ENCODE data around the gene OR8B12.

Gene OR8B12

DNA sequence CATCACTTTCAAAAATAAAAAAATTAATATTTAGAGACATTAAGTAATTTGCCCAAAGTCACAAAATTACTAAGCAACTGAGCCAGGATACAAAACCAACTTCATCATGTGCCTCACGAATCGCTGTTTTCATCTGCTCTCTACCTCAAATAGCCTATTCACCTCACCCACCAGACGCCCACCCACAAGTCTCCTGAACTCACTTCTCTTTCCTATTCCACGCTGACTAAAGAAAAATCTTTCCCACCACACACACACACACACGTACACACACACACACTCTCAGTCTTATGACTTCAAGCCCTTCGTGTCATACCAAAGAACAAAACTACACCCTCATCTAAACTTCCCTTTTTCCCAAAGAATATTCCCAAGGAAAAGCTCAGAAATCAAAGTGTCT, 2.2 kb downstream of the OR8B12 start:
- DNase-seq, result no peak
- no peak overlapping the region for H2BK12ac ChIP-seq (ENCODE audit: low read length)

DNA sequence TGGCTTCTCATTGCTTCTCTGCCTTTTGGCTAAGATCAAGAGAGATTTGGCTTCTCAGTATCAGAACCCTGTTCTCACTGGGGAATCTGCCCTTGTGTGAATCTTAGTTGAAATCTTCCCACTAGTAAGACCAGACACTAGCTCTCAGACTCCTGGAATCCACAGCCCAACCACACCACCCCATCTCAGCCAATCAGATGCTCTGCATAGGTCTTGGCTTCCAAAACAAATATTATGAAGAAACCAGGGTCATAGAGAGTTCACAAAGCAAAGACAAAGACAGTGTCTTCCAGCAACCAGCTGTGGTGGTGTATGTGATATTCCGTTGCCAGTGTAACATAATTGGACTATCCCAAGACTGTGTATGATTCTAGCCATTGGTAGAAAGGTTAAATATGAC, 5.4 kb downstream of the OR8B12 start:
- no peak overlapping the region for H3K4ac ChIP-seq (ENCODE audit: low read depth, low read length)
- no CpG with 5 or more reads among the region's 1 CpG for WGBS (ENCODE audit: extremely low coverage, insufficient coverage, insufficient read length)

More for the DNA sequence above, 2.2 kb downstream of the OR8B12 start:
- no peaks in the 10 kb centered on the region for H3K79me2 ChIP-seq (ENCODE audit: control insufficient read depth, insufficient read depth, low read length, poor library complexity)
- no peak overlapping the region for H2AFZ ChIP-seq (ENCODE audit: insufficient read depth, low read length, poor library complexity)
- H2BK5ac ChIP-seq (ENCODE audit: low read depth, low read length, poor library complexity), result no peak overlapping the region
- H3K4me3 ChIP-seq (ENCODE audit: low read depth, low read length), result no peak overlapping the region
- H3K4me2 ChIP-seq (ENCODE audit: low read length), result no peak overlapping the region
- no peak overlapping the region for H4K12ac ChIP-seq (ENCODE audit: low read depth, low read length)
- H3K4ac ChIP-seq (ENCODE audit: low read depth, low read length), result no peak overlapping the region
- no peak overlapping the region for H3K14ac ChIP-seq (ENCODE audit: low read length)
- no peak overlapping the region for H3K9ac ChIP-seq (ENCODE audit: low read length)
- H3K36me3 ChIP-seq (ENCODE audit: control insufficient read depth in 1 of 2, insufficient read depth in 2 of 2, low read length in 2 of 2), result no peaks in the 10 kb centered on the region
- H2BK120ac ChIP-seq (ENCODE audit: insufficient read depth, low read length, poor library complexity), result no peak overlapping the region
- no peaks in the 10 kb centered on the region for H3K27me3 ChIP-seq (ENCODE audit: insufficient read depth, low read length)
- peaks cover 0 to 2% of the 10 kb centered on the region in 2 experiments for H3K4me1 ChIP-seq (ENCODE audit: control insufficient read depth in 1 of 2, insufficient read depth in 2 of 2, low read length in 2 of 2)
- no peak overlapping the region for H3K23ac ChIP-seq (ENCODE audit: low read length)
- H3K27ac ChIP-seq (ENCODE audit: low read depth, low read length), result no peak overlapping the region
- H4K8ac ChIP-seq (ENCODE audit: low read depth, low read length), result no peak overlapping the region
- WGBS (ENCODE audit: extremely low coverage, insufficient coverage, insufficient read length), result 100% methylated on average over 1 of the region's 6 CpGs
- no peaks in the 10 kb centered on the region for H3K9me3 ChIP-seq (ENCODE audit: insufficient read depth, low read depth, low read length)
- no peak overlapping the region for H2AK5ac ChIP-seq (ENCODE audit: low read length)
- no peaks in the 10 kb centered on the region for H3K79me1 ChIP-seq (ENCODE audit: low read length)
- no peak overlapping the region for H4K91ac ChIP-seq (ENCODE audit: low read depth, low read length)
- H3K18ac ChIP-seq (ENCODE audit: low read length), result no peak overlapping the region

DNA sequence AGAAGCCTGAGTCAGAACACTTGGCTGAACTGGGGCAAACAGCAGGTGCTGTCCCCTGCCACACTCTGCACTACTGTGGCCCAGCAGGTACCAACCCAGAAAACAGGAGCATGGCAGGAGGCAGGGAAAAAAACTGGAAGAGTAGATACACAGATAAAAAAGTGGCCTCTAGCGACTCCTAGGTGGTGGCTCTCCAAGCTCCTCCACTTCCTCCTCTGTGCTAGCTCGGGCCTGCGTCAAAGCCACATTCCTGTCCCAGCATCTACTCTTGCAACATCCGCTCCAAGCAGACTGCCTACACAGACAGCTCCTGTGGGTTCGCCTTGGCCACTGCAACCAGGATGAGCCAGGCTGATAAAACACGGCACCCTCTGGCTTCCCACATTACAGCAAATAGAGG, 6.9 kb downstream of the OR8B12 start:
- no peaks in the 10 kb centered on the region for H3K79me1 ChIP-seq (ENCODE audit: low read length)
- H3K18ac ChIP-seq (ENCODE audit: low read length), result no peak overlapping the region
- H4K8ac ChIP-seq (ENCODE audit: low read depth, low read length), result no peak overlapping the region
- no peak overlapping the region for H3K27ac ChIP-seq (ENCODE audit: low read depth, low read length)
- no peak overlapping the region for H2BK5ac ChIP-seq (ENCODE audit: low read depth, low read length, poor library complexity)
- no peak overlapping the region for H3K23ac ChIP-seq (ENCODE audit: low read length)
- H3K9ac ChIP-seq (ENCODE audit: low read length), result no peak overlapping the region
- no peaks in the 10 kb centered on the region for H3K36me3 ChIP-seq (ENCODE audit: control insufficient read depth in 1 of 2, insufficient read depth in 2 of 2, low read length in 2 of 2)
- no peaks in the 10 kb centered on the region for H3K79me2 ChIP-seq (ENCODE audit: control insufficient read depth, insufficient read depth, low read length, poor library complexity)
- no peak overlapping the region for H3K4ac ChIP-seq (ENCODE audit: low read depth, low read length)
- peak overlapping the region; percentile 1 for H2AFZ ChIP-seq (ENCODE audit: insufficient read depth, low read length, poor library complexity)
- H3K4me3 ChIP-seq (ENCODE audit: low read depth, low read length), result no peak overlapping the region
- H4K91ac ChIP-seq (ENCODE audit: low read depth, low read length), result no peak overlapping the region
- peaks cover 2% of the 10 kb centered on the region in 2 experiments for H3K4me1 ChIP-seq (ENCODE audit: control insufficient read depth in 1 of 2, insufficient read depth in 2 of 2, low read length in 2 of 2)
- H2AK5ac ChIP-seq (ENCODE audit: low read length), result no peak overlapping the region
- H3K9me3 ChIP-seq (ENCODE audit: insufficient read depth, low read depth, low read length), result no peaks in the 10 kb centered on the region
- H2BK120ac ChIP-seq (ENCODE audit: insufficient read depth, low read length, poor library complexity), result no peak overlapping the region
- H3K27me3 ChIP-seq (ENCODE audit: insufficient read depth, low read length), result no peaks in the 10 kb centered on the region
- WGBS (ENCODE audit: extremely low coverage, insufficient coverage, insufficient read length), result no CpG with 5 or more reads among the region's 6 CpGs
- H3K4me2 ChIP-seq (ENCODE audit: low read length), result no peak overlapping the region
- H3K14ac ChIP-seq (ENCODE audit: low read length), result no peak overlapping the region
- peak; percentile 67 to 72 for DNase-seq
- H2BK12ac ChIP-seq (ENCODE audit: low read length), result no peak overlapping the region
- no peak overlapping the region for H4K12ac ChIP-seq (ENCODE audit: low read depth, low read length)

More for the DNA sequence above, 5.4 kb downstream of the OR8B12 start:
- H2AK5ac ChIP-seq (ENCODE audit: low read length), result no peak overlapping the region
- H3K9ac ChIP-seq (ENCODE audit: low read length), result no peak overlapping the region
- no peaks in the 10 kb centered on the region for H3K79me2 ChIP-seq (ENCODE audit: control insufficient read depth, insufficient read depth, low read length, poor library complexity)
- no peaks in the 10 kb centered on the region for H3K79me1 ChIP-seq (ENCODE audit: low read length)
- no peak overlapping the region for H2BK12ac ChIP-seq (ENCODE audit: low read length)
- no peak overlapping the region for H2BK120ac ChIP-seq (ENCODE audit: insufficient read depth, low read length, poor library complexity)
- no peak overlapping the region for H4K91ac ChIP-seq (ENCODE audit: low read depth, low read length)
- no peak overlapping the region for H3K14ac ChIP-seq (ENCODE audit: low read length)
- no peak overlapping the region for H2BK5ac ChIP-seq (ENCODE audit: low read depth, low read length, poor library complexity)
- peaks cover 2% of the 10 kb centered on the region in 2 experiments for H3K4me1 ChIP-seq (ENCODE audit: control insufficient read depth in 1 of 2, insufficient read depth in 2 of 2, low read length in 2 of 2)
- no peak overlapping the region for H4K8ac ChIP-seq (ENCODE audit: low read depth, low read length)
- H4K12ac ChIP-seq (ENCODE audit: low read depth, low read length), result no peak overlapping the region
- H3K4me3 ChIP-seq (ENCODE audit: low read depth, low read length), result no peak overlapping the region
- no peaks in the 10 kb centered on the region for H3K27me3 ChIP-seq (ENCODE audit: insufficient read depth, low read length)
- no peaks in the 10 kb centered on the region for H3K36me3 ChIP-seq (ENCODE audit: control insufficient read depth in 1 of 2, insufficient read depth in 2 of 2, low read length in 2 of 2)
- no peak overlapping the region for H3K18ac ChIP-seq (ENCODE audit: low read length)
- no peak overlapping the region for H3K27ac ChIP-seq (ENCODE audit: low read depth, low read length)
- H2AFZ ChIP-seq (ENCODE audit: insufficient read depth, low read length, poor library complexity), result no peak overlapping the region
- no peak for DNase-seq
- no peak overlapping the region for H3K4me2 ChIP-seq (ENCODE audit: low read length)
- no peaks in the 10 kb centered on the region for H3K9me3 ChIP-seq (ENCODE audit: insufficient read depth, low read depth, low read length)
- H3K23ac ChIP-seq (ENCODE audit: low read length), result no peak overlapping the region

DNA sequence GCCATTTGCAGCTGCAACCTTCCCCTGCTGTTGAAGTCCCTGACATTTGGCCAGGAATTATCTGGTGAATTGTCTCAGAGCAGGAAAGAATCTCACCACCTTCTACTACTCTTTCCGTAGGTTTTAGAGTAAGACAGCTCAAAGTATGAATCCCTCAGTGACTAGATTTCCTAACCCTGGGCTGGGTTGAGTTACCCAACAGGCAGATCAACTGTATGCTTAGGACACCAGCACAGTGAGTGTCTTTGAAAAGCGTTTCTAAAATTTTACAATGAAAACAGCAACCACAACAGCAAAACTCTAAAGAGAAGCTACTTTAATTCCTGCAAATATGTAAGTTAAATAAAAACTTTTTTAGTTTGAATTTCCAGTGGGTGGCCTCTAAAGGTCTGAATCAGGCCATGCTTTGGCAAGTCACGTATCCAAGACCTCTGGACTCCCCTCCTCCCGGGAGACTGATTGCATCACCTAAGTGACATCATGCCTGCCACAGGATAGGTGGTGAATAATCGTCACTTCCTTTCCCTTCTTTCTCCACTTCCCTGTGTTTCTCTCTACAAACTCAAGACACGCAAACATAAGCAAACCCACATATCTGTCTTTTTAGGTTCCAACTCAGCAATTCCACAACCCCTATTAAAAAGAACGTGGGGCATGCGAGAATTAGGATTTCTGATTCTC, 7.8 kb downstream of the OR8B12 start:
- no peak overlapping the region for H2AK5ac ChIP-seq (ENCODE audit: low read length)
- no peak overlapping the region for H2BK120ac ChIP-seq (ENCODE audit: insufficient read depth, low read length, poor library complexity)
- H2AFZ ChIP-seq (ENCODE audit: insufficient read depth, low read length, poor library complexity), result no peak overlapping the region
- H3K9ac ChIP-seq (ENCODE audit: low read length), result no peak overlapping the region
- H2BK12ac ChIP-seq (ENCODE audit: low read length), result no peak overlapping the region
- no peak overlapping the region for H3K23ac ChIP-seq (ENCODE audit: low read length)
- no peaks in the 10 kb centered on the region for H3K79me1 ChIP-seq (ENCODE audit: low read length)
- H3K4ac ChIP-seq (ENCODE audit: low read depth, low read length), result no peak overlapping the region
- H3K9me3 ChIP-seq (ENCODE audit: insufficient read depth, low read depth, low read length), result no peaks in the 10 kb centered on the region
- no peaks in the 10 kb centered on the region for H3K27me3 ChIP-seq (ENCODE audit: insufficient read depth, low read length)
- H3K4me3 ChIP-seq (ENCODE audit: low read depth, low read length), result no peak overlapping the region
- H3K4me1 ChIP-seq (ENCODE audit: control insufficient read depth in 1 of 2, insufficient read depth in 2 of 2, low read length in 2 of 2), result peaks cover 2% of the 10 kb centered on the region in 2 experiments
- no peak overlapping the region for H3K27ac ChIP-seq (ENCODE audit: low read depth, low read length)
- H3K4me2 ChIP-seq (ENCODE audit: low read length), result no peak overlapping the region
- no peak overlapping the region for H4K12ac ChIP-seq (ENCODE audit: low read depth, low read length)
- no peak overlapping the region for H4K91ac ChIP-seq (ENCODE audit: low read depth, low read length)
- no peaks in the 10 kb centered on the region for H3K79me2 ChIP-seq (ENCODE audit: control insufficient read depth, insufficient read depth, low read length, poor library complexity)
- no peak overlapping the region for H2BK5ac ChIP-seq (ENCODE audit: low read depth, low read length, poor library complexity)
- DNase-seq, result peak in 1 of 2 donors; percentile 4
- H3K36me3 ChIP-seq (ENCODE audit: control insufficient read depth in 1 of 2, insufficient read depth in 2 of 2, low read length in 2 of 2), result no peaks in the 10 kb centered on the region
- no CpG with 5 or more reads among the region's 8 CpGs for WGBS (ENCODE audit: extremely low coverage, insufficient coverage, insufficient read length)
- no peak overlapping the region for H3K18ac ChIP-seq (ENCODE audit: low read length)
- H4K8ac ChIP-seq (ENCODE audit: low read depth, low read length), result no peak overlapping the region
- H3K14ac ChIP-seq (ENCODE audit: low read length), result no peak overlapping the region
